Mucosa of rectum (tissue), 2 donors: ENCODE results near the gene YIPF5.

Experiments
- H3K27ac ChIP-seq, 2 donors: one replicate each; pipeline ENCODE4 v1.7.0; 2013; ENCODE audit warnings: inconsistent platforms in 2 of 2, low read depth in 2 of 2, low read length in 2 of 2
- H3K27me3 ChIP-seq, 2 donors: one replicate each; pipeline ENCODE4 v1.7.0; 2013; ENCODE audit warnings: low read length in 2 of 2; ENCODE audit not compliant: control insufficient read depth in 2 of 2, insufficient read depth in 2 of 2
- H3K36me3 ChIP-seq, 2 donors: one replicate each; pipeline ENCODE4 v1.7.0; 2013; ENCODE audit warnings: low read length in 2 of 2; ENCODE audit not compliant: control insufficient read depth in 2 of 2, insufficient read depth in 2 of 2
- H3K4me1 ChIP-seq, 2 donors: one replicate each; pipeline ENCODE4 v1.7.0; 2013; ENCODE audit warnings: low read length in 2 of 2, mild to moderate bottlenecking in 1 of 2; ENCODE audit not compliant: control insufficient read depth in 2 of 2, insufficient read depth in 2 of 2
- H3K4me3 ChIP-seq, 2 donors: one replicate each; pipeline ENCODE4 v1.7.0; 2013; ENCODE audit warnings: low read length in 2 of 2
- H3K9ac ChIP-seq, 2 donors: one replicate each; pipeline ENCODE4 v1.7.0; 2013; ENCODE audit warnings: low read length in 2 of 2, low read depth in 1 of 2, mild to moderate bottlenecking in 1 of 2
- H3K9me3 ChIP-seq, 2 donors: one replicate each; pipeline ENCODE4 v1.7.0; 2013; ENCODE audit warnings: low read length in 2 of 2; ENCODE audit not compliant: control insufficient read depth in 2 of 2
- donor health status: healthy.
- donor health status: Normal muscosa, but diverticular disease.

Gene YIPF5

DNA sequence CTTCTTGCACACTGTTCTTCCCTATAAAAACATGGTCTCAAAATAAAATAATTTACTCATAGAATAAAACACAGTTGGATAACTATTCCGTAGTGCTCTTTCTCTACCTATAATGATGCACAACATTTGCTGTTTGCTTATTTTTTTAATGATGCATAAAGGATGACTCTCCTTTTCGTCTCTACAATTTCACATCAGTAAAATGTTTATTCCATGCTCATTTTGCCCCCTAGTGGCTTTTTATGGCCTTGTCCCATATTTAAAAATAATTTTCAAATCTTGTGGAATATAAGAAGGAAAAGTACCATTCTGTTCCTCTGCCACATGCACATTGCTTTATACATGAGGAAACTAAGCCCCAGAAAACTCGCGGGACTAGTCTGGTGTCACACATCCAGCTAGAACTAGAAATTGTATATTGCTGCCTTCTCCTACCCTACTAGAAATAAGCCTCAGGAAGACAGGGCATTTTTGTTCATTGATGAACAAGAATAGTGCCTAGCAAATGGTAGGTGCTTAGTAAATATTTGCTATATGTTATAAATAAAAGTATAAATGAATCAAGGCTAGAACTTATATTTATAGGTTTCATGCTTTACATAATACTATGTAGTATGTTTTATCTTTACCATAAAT is 12.9 kb upstream of the YIPF5 start:
- H3K4me1 ChIP-seq = no peaks in the 10 kb centered on the region
- no peaks in the 10 kb centered on the region for H3K36me3 ChIP-seq
- no peak overlapping the region for H3K9ac ChIP-seq
- H3K4me3 ChIP-seq = no peak overlapping the region
- H3K27me3 ChIP-seq = no peaks in the 10 kb centered on the region
- H3K9me3 ChIP-seq = no peaks in the 10 kb centered on the region
- H3K27ac ChIP-seq = no peak overlapping the region

DNA sequence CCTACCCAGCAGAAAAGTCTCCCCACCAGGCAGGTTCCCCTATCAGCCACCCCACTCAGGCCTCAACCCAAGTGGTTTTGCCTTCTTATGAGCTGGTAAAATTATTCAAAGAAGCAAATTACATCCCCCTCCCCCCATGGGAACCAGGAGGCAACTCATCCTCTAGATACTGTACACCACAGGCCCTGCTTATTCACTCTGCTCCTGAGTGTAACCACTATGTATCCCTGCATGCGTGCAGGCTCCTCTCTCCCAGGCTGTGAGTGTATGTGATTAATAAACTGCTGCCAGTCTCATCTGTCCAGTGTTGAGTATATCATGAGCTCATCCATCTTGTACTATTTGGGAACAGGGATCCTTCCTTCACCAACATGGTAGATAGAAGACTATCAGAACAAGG is 8.8 kb upstream of the YIPF5 start:
- Histone ChIP-seq H3K9ac (no peak overlapping the region), H3K4me3 (no peak overlapping the region), H3K36me3 (no peaks in the 10 kb centered on the region), H3K4me1 (no peaks in the 10 kb centered on the region), H3K27ac (no peak overlapping the region), H3K9me3 (no peaks in the 10 kb centered on the region), H3K27me3 (no peaks in the 10 kb centered on the region)

GRCh38 chr5:144177548-144177947 is 7.1 kb upstream of the YIPF5 start:
- no peaks in the 10 kb centered on the region for H3K4me1 ChIP-seq
- no peaks in the 10 kb centered on the region for H3K9me3 ChIP-seq
- no peak overlapping the region for H3K9ac ChIP-seq
- H3K27me3 ChIP-seq = no peaks in the 10 kb centered on the region
- no peak overlapping the region for H3K27ac ChIP-seq
- H3K4me3 ChIP-seq = no peak overlapping the region
- no peaks in the 10 kb centered on the region for H3K36me3 ChIP-seq

DNA sequence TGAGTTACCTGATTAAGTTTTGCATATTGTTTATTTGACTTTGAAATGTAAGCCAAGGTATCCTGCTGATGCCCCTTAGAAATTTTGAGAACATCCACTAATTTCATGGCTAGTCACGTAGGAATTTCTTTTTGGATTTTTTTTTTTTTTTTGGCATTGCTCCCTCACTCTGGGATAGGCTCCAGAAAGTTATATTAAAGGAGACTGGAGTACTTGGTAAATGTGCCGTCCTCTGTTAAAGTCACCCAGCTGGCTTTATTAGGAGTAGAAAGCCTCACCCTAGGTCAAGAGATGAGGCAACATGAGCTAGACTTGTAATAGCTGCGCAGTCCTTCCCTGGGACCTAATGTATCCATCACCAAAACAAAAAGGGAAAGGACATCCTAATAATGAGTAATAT is 3.3 kb upstream of the YIPF5 start:
- Histone ChIP-seq H3K36me3 (peaks cover 0 to 1% of the 10 kb centered on the region in 2 donors), H3K4me3 (no peak overlapping the region), H3K27ac (no peak overlapping the region), H3K9me3 (no peaks in the 10 kb centered on the region), H3K9ac (no peak overlapping the region), H3K4me1 (peaks cover 5% of the 10 kb centered on the region in 2 donors), H3K27me3 (no peaks in the 10 kb centered on the region)

- H3K9me3 ChIP-seq = no peaks in the 10 kb centered on the region
- H3K27ac ChIP-seq = peak overlapping the region; percentile 72 to 83
- H3K9ac ChIP-seq = peak overlapping the region; percentile 80 to 90
- H3K27me3 ChIP-seq = no peaks in the 10 kb centered on the region
- H3K4me3 ChIP-seq = peak overlapping the region; percentile 95 to 96
- H3K4me1 ChIP-seq = peaks cover 5 to 6% of the 10 kb centered on the region in 2 donors
- H3K36me3 ChIP-seq = peaks cover 12 to 15% of the 10 kb centered on the region in 2 donors
Observed at GRCh38 chr5:144169904-144170275, 569 bp downstream of the YIPF5 start.

- Histone ChIP-seq H3K4me3 (no peak overlapping the region), H3K9ac (no peak overlapping the region), H3K27me3 (no peaks in the 10 kb centered on the region), H3K27ac (no peak overlapping the region), H3K4me1 (peaks cover 5 to 6% of the 10 kb centered on the region in 2 donors), H3K9me3 (no peaks in the 10 kb centered on the region), H3K36me3 (peaks cover 28% of the 10 kb centered on the region in 2 donors)
Observed at GRCh38 chr5:144167998-144168397, 2.5 kb downstream of the YIPF5 start.

GRCh38 chr5:144166696-144167095 is 3.8 kb downstream of the YIPF5 start:
- Histone ChIP-seq H3K4me3 (no peak overlapping the region), H3K36me3 (peaks cover 41% of the 10 kb centered on the region in 2 donors), H3K27ac (no peak overlapping the region), H3K4me1 (peaks cover 5 to 6% of the 10 kb centered on the region in 2 donors), H3K9ac (no peak overlapping the region), H3K27me3 (no peaks in the 10 kb centered on the region), H3K9me3 (no peaks in the 10 kb centered on the region)

DNA sequence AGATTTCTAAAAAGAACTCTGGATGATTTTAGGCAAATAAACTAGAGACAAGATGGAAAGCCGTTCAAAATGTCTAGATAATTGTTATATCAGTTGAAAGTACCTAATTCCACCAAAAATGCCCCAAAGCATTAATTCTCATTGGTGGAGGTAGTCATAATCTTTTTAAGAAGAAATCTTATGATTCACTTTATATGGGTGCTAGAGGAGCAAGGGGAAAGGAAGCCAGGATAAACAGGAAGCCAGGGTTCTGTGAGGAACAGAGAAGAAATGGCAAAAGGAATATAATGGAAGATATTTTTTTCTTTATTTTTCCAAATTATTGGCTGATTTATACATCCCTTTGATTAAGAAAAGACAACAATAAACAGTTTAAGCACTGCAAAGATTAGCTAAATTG is 7.8 kb downstream of the YIPF5 start:
- Histone ChIP-seq H3K9ac (no peak overlapping the region), H3K4me1 (no peaks in the 10 kb centered on the region), H3K27me3 (no peaks in the 10 kb centered on the region), H3K27ac (no peak overlapping the region), H3K36me3 (peaks cover 46 to 51% of the 10 kb centered on the region in 2 donors), H3K9me3 (no peaks in the 10 kb centered on the region), H3K4me3 (no peak overlapping the region)

DNA sequence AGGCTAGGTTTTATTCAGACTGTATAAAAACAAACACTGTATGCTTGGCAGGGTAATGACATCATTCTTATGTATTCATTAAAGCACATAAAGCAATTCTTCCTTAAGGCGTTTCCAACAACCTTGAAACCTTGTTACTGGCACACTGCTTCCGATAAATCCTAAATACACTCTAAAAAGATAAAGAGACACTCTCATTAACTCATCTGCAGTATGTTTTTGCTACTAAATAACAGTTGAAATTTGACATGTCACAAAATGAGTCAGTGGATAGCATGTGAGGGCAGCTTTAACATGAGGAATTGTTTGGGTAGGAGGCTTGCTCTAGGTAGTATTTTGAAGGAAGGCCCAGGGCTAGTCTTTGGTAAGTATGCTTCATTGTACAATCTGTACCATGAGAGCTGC is 13.7 kb downstream of the YIPF5 start:
- Histone ChIP-seq H3K9me3 (no peaks in the 10 kb centered on the region), H3K9ac (no peak overlapping the region), H3K36me3 (peaks cover 9 to 17% of the 10 kb centered on the region in 2 donors), H3K27me3 (no peaks in the 10 kb centered on the region), H3K4me1 (no peaks in the 10 kb centered on the region), H3K27ac (peak overlapping the region in 1 of 2 donors; percentile 54), H3K4me3 (no peak overlapping the region)

DNA sequence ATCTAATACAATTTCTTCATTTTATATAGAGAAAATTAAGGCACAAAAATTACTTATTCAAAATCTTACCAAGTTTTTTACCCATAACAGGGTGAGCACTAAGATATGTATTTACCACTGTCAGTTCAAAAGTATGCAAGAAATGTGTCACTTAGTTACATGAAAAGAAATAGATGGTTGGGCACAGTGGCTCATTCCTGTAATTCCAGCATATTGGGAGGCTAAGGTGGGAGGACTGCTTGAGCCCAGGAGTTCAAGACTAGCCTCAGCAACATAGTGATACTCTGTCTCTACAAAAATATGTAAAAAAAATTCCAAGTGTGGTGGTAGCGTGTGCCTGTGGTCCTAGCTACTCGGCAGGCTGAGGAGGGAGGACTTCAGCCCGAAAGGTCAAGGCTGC is 19.4 kb downstream of the YIPF5 start:
- H3K9ac ChIP-seq = no peak overlapping the region
- no peak overlapping the region for H3K4me3 ChIP-seq
- H3K4me1 ChIP-seq = no peaks in the 10 kb centered on the region
- H3K9me3 ChIP-seq = no peaks in the 10 kb centered on the region
- H3K27ac ChIP-seq = no peak overlapping the region
- H3K36me3 ChIP-seq = no peaks in the 10 kb centered on the region
- no peaks in the 10 kb centered on the region for H3K27me3 ChIP-seq
